Hepatocyte (in vitro differentiated cells): ENCODE measurements around the gene JAG1.

Source experiments
- CTCF ChIP-seq: fragments of 200-600 bp; sonication (generic); IDR thresholded peaks from 2 replicates; pipeline ENCODE4 v1.5.1; 2016; ENCODE audit warnings: antibody characterized with exemption, mild to moderate bottlenecking; ENCODE audit not compliant: poor library complexity
- EZH2 ChIP-seq: fragments of 200-600 bp; sonication (generic); IDR thresholded peaks from 2 replicates; pipeline ENCODE4 v1.6.1; 2016; ENCODE audit warnings: antibody characterized with exemption, mild to moderate bottlenecking, borderline replicate concordance
- EZH2phosphoT487 ChIP-seq: fragments of 200-600 bp; sonication (generic); IDR thresholded peaks from one replicate; pipeline ENCODE4 v1.6.1; 2018; ENCODE audit warnings: antibody characterized with exemption, mild to moderate bottlenecking, low read depth, moderate library complexity; ENCODE audit not compliant: unreplicated experiment, severe bottlenecking

- TF ChIP-seq CTCF, result no peak
- TF ChIP-seq EZH2, result no peak
- no peak for TF ChIP-seq EZH2phosphoT487
Observed at GRCh38 chr20:10635476-10636208, 38.2 kb downstream of the JAG1 start.
